ENCODE results near the gene PCLAF.
"Not testable (repeated sequence)": the region's sequence is repeated elsewhere in the genome, so short reads cannot be mapped to it uniquely, and the experiment has no call there.

The PCLAF gene

DNA sequence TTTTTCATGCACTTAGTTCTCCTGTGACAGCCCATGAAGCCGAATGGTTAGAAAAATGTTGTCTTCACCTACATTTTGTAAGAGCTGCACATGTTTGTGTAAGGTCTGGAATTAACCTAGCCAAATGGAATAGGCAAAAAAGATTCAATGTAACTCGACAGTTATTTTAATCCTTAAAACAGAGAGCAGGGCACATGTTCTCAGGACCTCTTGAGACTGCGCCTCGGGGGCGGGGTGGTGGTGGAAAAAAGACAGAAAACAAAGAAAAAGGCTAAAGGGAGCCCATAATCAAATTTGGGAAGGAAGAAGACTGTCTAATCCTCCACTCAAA is 24.6 kb downstream of the PCLAF start:
- H3K4me3 ChIP-seq (ENCODE audit: low read length): peak overlapping the region; percentile 99
- H3K4me2 ChIP-seq (ENCODE audit: low read length): peak overlapping the region; percentile 85
- no peaks in the 10 kb centered on the region for H3K9me3 ChIP-seq (replicated peaks; ENCODE audit: low read length)
- H3K9ac ChIP-seq (ENCODE audit: low read depth, low read length): peak overlapping the region; percentile 50
- H3K27me3 ChIP-seq (ENCODE audit: control insufficient read depth, insufficient read depth, low read length): no peaks in the 10 kb centered on the region
- H3K36me3 ChIP-seq (ENCODE audit: insufficient read depth, low read length): no peaks in the 10 kb centered on the region
- peaks cover 12% of the 10 kb centered on the region for H3K4me1 ChIP-seq (ENCODE audit: control insufficient read depth, insufficient read depth, low read length)

DNA sequence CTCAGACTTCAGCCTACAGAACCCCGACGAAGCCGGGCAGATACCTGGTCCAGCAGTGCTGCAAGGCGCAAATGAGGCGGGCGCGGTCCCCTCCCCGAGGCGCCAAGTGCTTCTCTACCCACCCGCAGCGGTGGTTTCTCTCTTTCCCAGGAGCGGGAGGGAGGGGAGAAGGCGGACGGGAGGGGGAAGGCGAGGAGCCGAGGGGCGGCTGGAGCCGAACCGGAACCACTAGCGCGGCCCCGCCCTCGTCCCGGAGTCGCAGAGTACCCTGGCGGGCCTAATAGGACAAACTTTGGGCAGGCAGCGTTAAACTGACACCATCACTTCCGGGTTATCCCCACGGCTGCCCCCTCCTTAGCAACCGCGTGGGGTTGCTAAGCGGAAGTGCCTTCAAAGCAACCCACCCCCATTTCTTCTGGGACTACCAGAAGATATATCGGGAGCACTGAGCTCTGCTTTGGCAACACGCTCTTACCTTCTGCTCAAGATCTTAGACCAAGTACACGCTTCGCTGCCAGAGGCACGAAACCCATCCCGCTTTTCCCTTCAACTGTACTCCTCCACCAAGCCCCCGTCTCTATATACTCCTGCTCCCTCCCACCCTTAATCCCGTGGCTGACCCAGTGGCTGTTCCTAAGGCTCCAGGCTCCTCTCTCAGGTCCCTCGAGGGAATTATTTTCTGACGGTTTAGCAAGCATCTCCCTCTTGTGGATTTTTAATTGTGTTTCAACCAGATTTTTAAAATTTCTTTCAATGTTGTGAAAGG is 25.1 kb downstream of the PCLAF start, which contains the start of gene CSNK1G1:
Gene CSNK1G1, minus strand, starts transcription at position 230 of the 766 bp plus-strand sequence. CDS start 55,674 bp downstream, outside the sequence.
- peak within 1 kb of the TSS; percentile 85 for H3K4me2 ChIP-seq (ENCODE audit: low read length)
- H3K27me3 ChIP-seq (ENCODE audit: control insufficient read depth, insufficient read depth, low read length): no peaks in the 10 kb centered on the region
- H3K9me3 ChIP-seq (replicated peaks; ENCODE audit: low read length): no peaks in the 10 kb centered on the region
- peak within 1 kb of the TSS; percentile 99 for H3K4me3 ChIP-seq (ENCODE audit: low read length)
- no peaks in the 10 kb centered on the region for H3K36me3 ChIP-seq (ENCODE audit: insufficient read depth, low read length)
- peak within 1 kb of the TSS; percentile 91 for H3K9ac ChIP-seq (ENCODE audit: low read depth, low read length)
- H3K4me1 ChIP-seq (ENCODE audit: control insufficient read depth, insufficient read depth, low read length): peaks cover 17% of the 10 kb centered on the region

DNA sequence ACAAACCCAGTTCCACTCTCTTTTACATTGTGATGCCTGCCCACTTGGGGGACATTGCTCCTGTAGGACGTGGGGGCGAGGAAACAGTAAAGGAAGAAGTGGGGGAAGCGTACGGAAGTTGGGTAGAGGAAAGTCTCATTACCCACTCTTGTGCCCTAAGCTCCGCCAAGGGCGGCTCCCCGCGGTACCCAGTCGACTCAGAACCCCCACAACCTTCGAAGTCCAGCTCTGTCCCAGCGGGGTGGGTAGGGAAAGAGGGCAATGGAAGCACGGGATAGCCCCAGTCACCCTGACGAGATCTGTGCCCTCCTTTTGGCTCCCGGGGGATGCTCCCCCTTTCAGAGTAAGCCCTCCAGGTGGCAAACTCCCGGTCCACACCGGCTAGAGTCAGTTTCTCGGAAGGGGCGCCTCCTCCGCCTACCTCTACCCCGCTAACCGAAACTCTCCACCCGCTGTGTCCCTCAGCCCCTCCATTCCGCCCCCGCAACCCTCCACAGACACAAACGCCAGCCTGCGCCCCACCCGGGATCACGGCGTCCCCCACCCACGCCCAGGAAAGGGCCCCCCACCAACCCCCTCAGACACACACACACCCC is 25.8 kb downstream of the PCLAF start:
- H3K4me1 ChIP-seq (ENCODE audit: control insufficient read depth, insufficient read depth, low read length): peaks cover 22% of the 10 kb centered on the region
- peak overlapping the region; percentile 99 for H3K4me3 ChIP-seq (ENCODE audit: low read length)
- H3K9me3 ChIP-seq (replicated peaks; ENCODE audit: low read length): no peaks in the 10 kb centered on the region
- no peaks in the 10 kb centered on the region for H3K36me3 ChIP-seq (ENCODE audit: insufficient read depth, low read length)
- peak overlapping the region; percentile 85 for H3K4me2 ChIP-seq (ENCODE audit: low read length)
- H3K9ac ChIP-seq (ENCODE audit: low read depth, low read length): peak overlapping the region; percentile 91
- no peaks in the 10 kb centered on the region for H3K27me3 ChIP-seq (ENCODE audit: control insufficient read depth, insufficient read depth, low read length)

DNA sequence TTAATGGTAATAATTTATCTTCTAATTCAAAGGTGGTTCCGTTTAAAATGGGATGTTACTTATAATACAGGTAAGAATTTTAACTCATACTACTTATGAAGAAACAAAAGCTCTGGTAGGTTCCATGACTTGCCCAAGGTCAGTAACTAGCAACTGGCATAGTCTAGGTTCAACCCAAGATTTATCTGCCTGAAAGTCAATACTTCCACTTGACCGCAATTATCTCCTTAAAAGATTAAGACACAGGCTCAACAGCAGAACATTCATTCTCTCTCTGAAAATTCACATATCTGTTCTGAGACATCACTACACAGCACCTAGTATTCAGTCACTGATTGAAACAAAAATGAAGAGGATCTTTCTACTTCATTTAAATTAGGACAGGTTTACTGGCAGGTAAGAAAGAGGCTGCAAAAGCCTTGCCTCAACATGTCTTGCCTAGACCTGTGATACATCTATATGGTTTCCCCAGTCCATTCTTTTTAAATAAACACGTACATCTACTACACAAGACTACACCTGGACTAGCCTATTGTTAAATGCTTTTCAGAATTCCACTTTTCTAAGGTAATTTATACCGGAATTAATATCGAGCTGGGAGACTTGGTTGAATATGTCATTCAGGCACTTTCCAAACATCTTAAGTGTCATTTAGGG is 26.4 kb downstream of the PCLAF start:
- peak overlapping the region; percentile 99 for H3K4me3 ChIP-seq (ENCODE audit: low read length)
- no peaks in the 10 kb centered on the region for H3K36me3 ChIP-seq (ENCODE audit: insufficient read depth, low read length)
- H3K4me2 ChIP-seq (ENCODE audit: low read length): peak overlapping the region; percentile 85
- no peaks in the 10 kb centered on the region for H3K27me3 ChIP-seq (ENCODE audit: control insufficient read depth, insufficient read depth, low read length)
- peaks cover 22% of the 10 kb centered on the region for H3K4me1 ChIP-seq (ENCODE audit: control insufficient read depth, insufficient read depth, low read length)
- H3K9ac ChIP-seq (ENCODE audit: low read depth, low read length): peak overlapping the region; percentile 91
- no peaks in the 10 kb centered on the region for H3K9me3 ChIP-seq (replicated peaks; ENCODE audit: low read length)

DNA sequence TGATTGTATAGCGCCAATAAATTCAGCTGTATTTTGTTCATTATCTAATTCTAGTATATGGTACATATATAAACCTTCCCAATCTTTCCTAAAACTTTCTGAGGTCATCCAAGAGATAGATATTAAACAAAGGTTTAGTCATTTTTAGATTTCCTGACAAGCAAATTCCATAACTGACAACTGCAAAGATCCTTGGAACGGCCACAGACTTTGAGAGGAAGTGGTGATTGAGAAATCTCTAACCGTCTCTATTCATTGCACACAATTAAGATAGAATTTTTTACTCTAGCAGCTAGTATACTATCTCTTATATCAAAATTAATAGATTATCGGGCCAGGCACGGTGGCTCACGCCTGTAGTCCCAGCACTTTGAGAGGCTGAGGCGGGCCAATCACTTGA is 30.0 kb downstream of the PCLAF start:
- H3K36me3 ChIP-seq (ENCODE audit: insufficient read depth, low read length): peaks cover 7% of the 10 kb centered on the region
- H3K4me3 ChIP-seq (ENCODE audit: low read length): no peak overlapping the region
- no peaks in the 10 kb centered on the region for H3K9me3 ChIP-seq (replicated peaks; ENCODE audit: low read length)
- no peaks in the 10 kb centered on the region for H3K27me3 ChIP-seq (ENCODE audit: control insufficient read depth, insufficient read depth, low read length)
- H3K4me2 ChIP-seq (ENCODE audit: low read length): no peak overlapping the region
- peak overlapping the region; percentile 6 for H3K9ac ChIP-seq (ENCODE audit: low read depth, low read length)
- H3K4me1 ChIP-seq (ENCODE audit: control insufficient read depth, insufficient read depth, low read length): peaks cover 17% of the 10 kb centered on the region

DNA sequence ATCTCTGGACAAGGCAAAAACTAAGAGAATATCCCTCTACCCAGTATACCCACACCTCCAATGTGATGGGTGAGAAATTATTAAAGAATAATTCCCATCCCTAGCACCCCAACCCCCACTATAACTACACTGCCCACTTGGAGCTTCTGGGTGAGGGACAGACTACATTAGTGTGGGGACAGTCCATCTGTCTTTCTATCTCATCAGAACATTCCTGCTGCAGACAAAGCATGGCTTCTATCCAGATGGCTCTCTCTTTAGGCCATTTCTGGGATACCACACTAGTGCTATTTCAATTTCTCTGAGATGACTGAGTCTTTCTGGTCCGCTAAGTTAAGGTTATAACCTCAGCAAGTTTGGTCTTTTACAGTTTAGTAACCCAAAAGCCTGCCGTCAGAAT is 31.9 kb downstream of the PCLAF start:
- H3K4me2 ChIP-seq (ENCODE audit: low read length): no peak overlapping the region
- no peaks in the 10 kb centered on the region for H3K9me3 ChIP-seq (replicated peaks; ENCODE audit: low read length)
- H3K4me3 ChIP-seq (ENCODE audit: low read length): no peak overlapping the region
- H3K36me3 ChIP-seq (ENCODE audit: insufficient read depth, low read length): peaks cover 7% of the 10 kb centered on the region
- H3K4me1 ChIP-seq (ENCODE audit: control insufficient read depth, insufficient read depth, low read length): peaks cover 21% of the 10 kb centered on the region
- H3K27me3 ChIP-seq (ENCODE audit: control insufficient read depth, insufficient read depth, low read length): no peaks in the 10 kb centered on the region
- no peak overlapping the region for H3K9ac ChIP-seq (ENCODE audit: low read depth, low read length)

DNA sequence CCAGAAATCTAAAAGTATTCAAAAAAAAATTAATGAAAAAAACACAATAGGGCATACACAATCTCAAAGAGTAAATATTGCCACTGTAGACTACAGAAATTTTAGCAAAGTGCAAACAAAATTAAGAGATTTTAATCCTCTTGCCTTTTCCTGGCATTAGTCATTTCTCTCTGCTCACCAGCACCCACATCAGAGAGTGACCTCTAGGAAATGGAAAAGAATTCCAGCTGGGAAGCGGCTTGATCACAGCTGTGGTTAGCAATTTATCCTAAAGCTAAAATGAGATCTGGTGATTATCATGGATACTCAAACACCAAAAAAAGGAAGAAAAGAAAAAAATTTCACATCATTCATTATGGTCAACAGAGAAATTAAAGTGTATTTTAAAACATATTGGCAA is 32.8 kb downstream of the PCLAF start:
- Histone ChIP-seq H3K4me2 (ENCODE audit: low read length) (no peak overlapping the region), H3K4me1 (ENCODE audit: control insufficient read depth, insufficient read depth, low read length) (peaks cover 29% of the 10 kb centered on the region), H3K36me3 (ENCODE audit: insufficient read depth, low read length) (peaks cover 7% of the 10 kb centered on the region), H3K9me3 (replicated peaks; ENCODE audit: low read length) (no peaks in the 10 kb centered on the region), H3K4me3 (ENCODE audit: low read length) (no peak overlapping the region), H3K27me3 (ENCODE audit: control insufficient read depth, insufficient read depth, low read length) (no peaks in the 10 kb centered on the region), H3K9ac (ENCODE audit: low read depth, low read length) (no peak overlapping the region)

DNA sequence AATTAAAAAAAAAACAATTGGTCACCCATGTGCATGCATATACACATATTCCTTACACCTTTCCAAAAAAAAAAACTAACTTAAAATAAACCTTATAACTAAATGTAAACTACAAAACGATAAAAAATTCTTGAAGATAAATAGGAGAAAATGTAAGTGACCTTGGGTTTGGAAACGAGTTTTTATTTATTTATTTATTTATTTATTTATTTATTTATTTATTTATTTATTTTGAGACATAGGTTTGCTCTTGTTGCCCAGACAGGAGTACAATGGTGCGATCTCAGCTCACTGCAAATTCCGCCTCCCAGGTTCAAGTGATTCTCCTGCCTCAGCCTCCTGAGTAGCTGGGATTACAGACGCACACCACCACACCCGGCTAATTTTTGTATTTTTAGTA is 35.0 kb downstream of the PCLAF start:
- not testable (repeated sequence) for H3K27me3 ChIP-seq (ENCODE audit: control insufficient read depth, insufficient read depth, low read length); H3K4me2 ChIP-seq (ENCODE audit: low read length); H3K9me3 ChIP-seq (replicated peaks; ENCODE audit: low read length); H3K4me3 ChIP-seq (ENCODE audit: low read length); H3K9ac ChIP-seq (ENCODE audit: low read depth, low read length)
- H3K4me1 ChIP-seq (ENCODE audit: control insufficient read depth, insufficient read depth, low read length): peaks cover 31% of the 10 kb centered on the region
- peaks cover 12% of the 10 kb centered on the region for H3K36me3 ChIP-seq (ENCODE audit: insufficient read depth, low read length)

DNA sequence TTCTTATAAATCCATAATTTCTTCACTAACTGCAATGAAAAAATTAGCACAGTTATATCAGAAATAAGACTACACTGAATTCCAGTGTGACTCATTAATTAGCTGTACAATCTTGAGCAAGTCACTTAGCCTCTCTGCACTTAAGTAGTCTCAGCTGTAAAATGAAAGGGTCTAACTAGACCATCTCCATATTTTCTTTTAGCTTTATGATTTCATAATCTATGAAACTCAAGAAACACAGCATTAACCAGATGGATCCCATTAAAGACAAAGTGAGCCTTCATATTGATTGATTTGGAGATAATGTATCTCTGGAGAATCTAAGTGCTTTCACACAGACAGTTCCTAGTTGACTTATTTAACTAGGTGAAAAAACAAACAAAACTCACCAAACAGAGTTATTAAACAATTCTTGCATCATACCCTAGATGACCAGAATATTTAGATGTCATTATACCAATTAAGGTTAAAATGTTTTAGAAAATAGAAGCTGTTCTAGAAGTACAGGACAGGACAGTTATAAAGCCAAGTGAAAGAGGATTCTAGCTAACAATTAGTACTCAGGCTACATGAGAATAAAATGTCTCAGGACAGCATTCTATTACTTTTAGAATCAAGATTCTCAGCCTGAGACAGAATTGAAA is 36.5 kb downstream of the PCLAF start:
- no peak overlapping the region for H3K9ac ChIP-seq (ENCODE audit: low read depth, low read length)
- no peak overlapping the region for H3K4me3 ChIP-seq (ENCODE audit: low read length)
- H3K9me3 ChIP-seq (replicated peaks; ENCODE audit: low read length): no peaks in the 10 kb centered on the region
- no peaks in the 10 kb centered on the region for H3K27me3 ChIP-seq (ENCODE audit: control insufficient read depth, insufficient read depth, low read length)
- H3K4me1 ChIP-seq (ENCODE audit: control insufficient read depth, insufficient read depth, low read length): peaks cover 24% of the 10 kb centered on the region
- peak overlapping the region; percentile 28 for H3K4me2 ChIP-seq (ENCODE audit: low read length)
- H3K36me3 ChIP-seq (ENCODE audit: insufficient read depth, low read length): peaks cover 16% of the 10 kb centered on the region

DNA sequence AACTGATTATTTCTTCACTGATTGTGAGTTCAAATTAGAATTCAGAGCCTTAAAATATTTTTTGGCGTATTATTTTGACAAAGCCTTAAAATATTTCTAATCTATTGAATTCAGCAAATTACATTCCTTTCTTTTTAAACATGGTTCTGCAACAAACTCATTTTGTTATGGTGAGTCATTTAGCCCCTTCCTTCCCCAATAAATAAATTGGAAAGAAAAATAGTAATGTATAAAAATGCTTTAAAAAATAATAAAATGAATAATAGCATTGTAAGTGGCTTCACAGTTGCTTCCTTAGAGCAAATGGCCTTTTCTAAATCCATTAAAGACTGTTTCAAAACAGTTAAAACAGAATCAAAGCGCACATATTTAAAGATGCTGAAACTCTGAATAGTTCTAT is 37.4 kb downstream of the PCLAF start:
- no peaks in the 10 kb centered on the region for H3K27me3 ChIP-seq (ENCODE audit: control insufficient read depth, insufficient read depth, low read length)
- peaks cover 16% of the 10 kb centered on the region for H3K36me3 ChIP-seq (ENCODE audit: insufficient read depth, low read length)
- no peak overlapping the region for H3K9ac ChIP-seq (ENCODE audit: low read depth, low read length)

DNA sequence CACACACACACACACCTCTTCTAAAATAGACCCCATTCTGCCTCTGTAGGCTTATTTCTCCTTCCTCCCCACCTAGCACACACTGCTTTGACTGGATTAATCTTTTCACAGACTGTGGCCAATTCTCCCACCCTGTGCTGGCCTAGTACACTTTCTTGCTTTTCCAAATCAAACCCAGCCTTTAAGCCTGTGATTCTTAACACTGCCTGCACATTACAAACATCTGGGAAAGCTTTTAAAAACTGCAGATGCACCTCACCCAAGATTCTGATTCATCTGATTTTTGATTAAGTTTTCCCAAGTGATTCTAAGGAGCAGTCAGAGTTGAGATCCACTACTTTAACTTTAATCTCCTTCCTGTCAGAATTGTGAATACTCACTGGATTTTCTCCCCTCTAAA is 38.0 kb downstream of the PCLAF start:
- H3K9me3 ChIP-seq (replicated peaks; ENCODE audit: low read length): no peaks in the 10 kb centered on the region
- H3K9ac ChIP-seq (ENCODE audit: low read depth, low read length): no peak overlapping the region
- H3K4me2 ChIP-seq (ENCODE audit: low read length): peak overlapping the region; percentile 28
- no peaks in the 10 kb centered on the region for H3K27me3 ChIP-seq (ENCODE audit: control insufficient read depth, insufficient read depth, low read length)
- H3K4me3 ChIP-seq (ENCODE audit: low read length): no peak overlapping the region
- peaks cover 16% of the 10 kb centered on the region for H3K36me3 ChIP-seq (ENCODE audit: insufficient read depth, low read length)
- H3K4me1 ChIP-seq (ENCODE audit: control insufficient read depth, insufficient read depth, low read length): peaks cover 24% of the 10 kb centered on the region

More for the DNA sequence above, 37.4 kb downstream of the PCLAF start:
- H3K4me3 ChIP-seq (ENCODE audit: low read length): no peak overlapping the region
- no peaks in the 10 kb centered on the region for H3K9me3 ChIP-seq (replicated peaks; ENCODE audit: low read length)
- H3K4me2 ChIP-seq (ENCODE audit: low read length): peak overlapping the region; percentile 28
- H3K4me1 ChIP-seq (ENCODE audit: control insufficient read depth, insufficient read depth, low read length): peaks cover 24% of the 10 kb centered on the region

All from skeletal muscle satellite cell (primary cell).